Measurements from ENCODE around the gene KCTD19. TPM values are rescaled to one million over a fixed set of nuclear protein-coding genes. Genes with fewer than 3 reads are reported as not detected.

Gene KCTD19
- total and polyA plus RNA-seq, 3 experiments from 2014 or later, result 0.71 to 1.4 TPM; not detected in 1

- H3K4me3 ChIP-seq (ENCODE audit: low read length), result no peak overlapping the region
- no peaks in the 10 kb centered on the region for H3K9me3 ChIP-seq (ENCODE audit: low read length)
- no peak overlapping the region for H3K27ac Mint-ChIP-seq
- peak overlapping the region in 2 of 7 donors; percentile 12 to 61 for H3K4me3 Mint-ChIP-seq
- H3K9me3 Mint-ChIP-seq, result no peaks in the 10 kb centered on the region
- DNase-seq, result peak in 1 of 5 donors; percentile 22
- H3K27me3 Mint-ChIP-seq, result peaks cover 5 to 10% of the 10 kb centered on the region in 2 donors
- no peak overlapping the region for H3K27ac ChIP-seq (ENCODE audit: low read depth, low read length)
- H3K4me1 ChIP-seq (ENCODE audit: insufficient read depth, low read length), result peaks cover 17% of the 10 kb centered on the region
- no peaks in the 10 kb centered on the region for H3K36me3 Mint-ChIP-seq
- POLR2A ChIA-PET, result no interaction called here
- CTCF ChIA-PET, result no interaction called here
- H3K4me1 Mint-ChIP-seq, result peaks cover 10 to 22% (median 18%) of the 10 kb centered on the region in 3 donors
- no peaks in the 10 kb centered on the region for H3K27me3 ChIP-seq (ENCODE audit: insufficient read depth, low read length, poor library complexity, severe bottlenecking)
- no peaks in the 10 kb centered on the region for H3K36me3 ChIP-seq (ENCODE audit: insufficient read depth, low read length)
Observed at GRCh38 chr16:67252609-67253497, 73.7 kb downstream of the KCTD19 start.

GRCh38 chr16:67250045-67250327, 76.6 kb downstream of the KCTD19 start:
- POLR2A ChIA-PET, result no interaction called here
- H3K4me1 ChIP-seq (ENCODE audit: insufficient read depth, low read length), result peaks cover 31% of the 10 kb centered on the region
- peak overlapping the region in 1 of 8 donors; percentile 61 for H3K27ac Mint-ChIP-seq
- H3K36me3 Mint-ChIP-seq, result peaks cover 0 to 4% (median 0%) of the 10 kb centered on the region in 3 donors
- H3K27me3 Mint-ChIP-seq, result no peaks in the 10 kb centered on the region
- CTCF ChIA-PET, result interaction anchor here (1.0 kb wide), 1 partner anchor 10 kb away, joined by 3 read pairs; no protein-coding TSS in a partner anchor
- H3K27me3 ChIP-seq (ENCODE audit: insufficient read depth, low read length, poor library complexity, severe bottlenecking), result no peaks in the 10 kb centered on the region
- peaks cover 20 to 40% (median 36%) of the 10 kb centered on the region in 3 donors for H3K4me1 Mint-ChIP-seq
- H3K4me3 ChIP-seq (ENCODE audit: low read length), result no peak overlapping the region
- peak in 1 of 5 donors; percentile 1 for DNase-seq
- no peaks in the 10 kb centered on the region for H3K36me3 ChIP-seq (ENCODE audit: insufficient read depth, low read length)
- H3K9me3 Mint-ChIP-seq, result no peaks in the 10 kb centered on the region
- H3K9me3 ChIP-seq (ENCODE audit: low read length), result no peaks in the 10 kb centered on the region
- peak overlapping the region; percentile 35 to 86 (median 82) for H3K4me3 Mint-ChIP-seq
- no peak overlapping the region for H3K27ac ChIP-seq (ENCODE audit: low read depth, low read length)

GRCh38 chr16:67249178-67250044, 77.1 kb downstream of the KCTD19 start:
- Mint-ChIP-seq H3K9me3 (no peaks in the 10 kb centered on the region), H3K4me1 (peaks cover 26 to 46% (median 42%) of the 10 kb centered on the region in 3 donors), H3K4me3 (peak overlapping the region; percentile 63 to 86 (median 82)), H3K36me3 (peaks cover 0 to 4% (median 0%) of the 10 kb centered on the region in 3 donors), H3K27ac (peak overlapping the region in 3 of 8 donors; percentile 56 to 93 (median 61)), H3K27me3 (no peaks in the 10 kb centered on the region)
- peak overlapping the region; percentile 73 for H3K4me3 ChIP-seq (ENCODE audit: low read length)
- ChIA-PET CTCF (interaction anchor here (1.0 to 1.3 kb wide), 2 partner anchors 11 to 57 kb away, joined by 3 read pairs; partner anchors contain the start of gene E2F4), POLR2A (interaction anchor here (1.0 kb wide), 1 partner anchor 23 kb away, joined by 3 read pairs; the partner anchor contains the start of gene TMEM208)
- no peaks in the 10 kb centered on the region for H3K36me3 ChIP-seq (ENCODE audit: insufficient read depth, low read length)
- H3K27me3 ChIP-seq (ENCODE audit: insufficient read depth, low read length, poor library complexity, severe bottlenecking), result no peaks in the 10 kb centered on the region
- peak in 1 of 5 donors; percentile 36 for DNase-seq
- no peaks in the 10 kb centered on the region for H3K9me3 ChIP-seq (ENCODE audit: low read length)
- H3K27ac ChIP-seq (ENCODE audit: low read depth, low read length), result no peak overlapping the region
- peaks cover 37% of the 10 kb centered on the region for H3K4me1 ChIP-seq (ENCODE audit: insufficient read depth, low read length)

GRCh38 chr16:67248401-67249177, 78.0 kb downstream of the KCTD19 start, which contains the start of gene SLC9A5:
Gene SLC9A5, plus strand, starts transcription at chr16:67248979. Its CDS starts 36 bp downstream, at chr16:67249015.
- Mint-ChIP-seq H3K4me3 (peak within 1 kb of the TSS; percentile 82 to 97 (median 91)), H3K4me1 (peaks cover 31 to 54% (median 50%) of the 10 kb centered on the region in 3 donors), H3K27me3 (no peaks in the 10 kb centered on the region), H3K27ac (peak within 1 kb of the TSS; percentile 54 to 97 (median 90)), H3K9me3 (no peaks in the 10 kb centered on the region), H3K36me3 (peaks cover 0 to 4% (median 0%) of the 10 kb centered on the region in 3 donors)
- Histone ChIP-seq H3K4me1 (ENCODE audit: insufficient read depth, low read length) (peaks cover 45% of the 10 kb centered on the region), H3K36me3 (ENCODE audit: insufficient read depth, low read length) (no peaks in the 10 kb centered on the region), H3K27ac (ENCODE audit: low read depth, low read length) (peak within 1 kb of the TSS; percentile 29), H3K9me3 (ENCODE audit: low read length) (no peaks in the 10 kb centered on the region), H3K4me3 (ENCODE audit: low read length) (peak within 1 kb of the TSS; percentile 73), H3K27me3 (ENCODE audit: insufficient read depth, low read length, poor library complexity, severe bottlenecking) (no peaks in the 10 kb centered on the region)
- POLR2A ChIA-PET, result interaction anchor here (0.5 to 2.0 kb wide), 3 partner anchors 22 to 750 kb away, joined by 3 to 5 read pairs (median 3); partner anchors contain the start of gene TMEM208
- CTCF ChIA-PET, result interaction anchor here (1.2 to 1.3 kb wide), 2 partner anchors 13 to 56 kb away, joined by 3 to 4 read pairs; partner anchors contain the start of gene E2F4
- peak; percentile 17 to 54 (median 30) for DNase-seq

GRCh38 chr16:67248073-67248400, 78.5 kb downstream of the KCTD19 start:
- H3K4me1 ChIP-seq (ENCODE audit: insufficient read depth, low read length), result peaks cover 48% of the 10 kb centered on the region
- peak overlapping the region; percentile 29 for H3K27ac ChIP-seq (ENCODE audit: low read depth, low read length)
- no peaks in the 10 kb centered on the region for H3K27me3 Mint-ChIP-seq
- ChIA-PET POLR2A (interaction anchor here (0.5 to 2.0 kb wide), 4 partner anchors 21 to 751 kb away, joined by 3 to 14 read pairs (median 4); partner anchors contain the start of gene TMEM208), CTCF (interaction anchor here (0.7 to 1.9 kb wide), 5 partner anchors 13 to 266 kb away, joined by 3 to 7 read pairs (median 3); partner anchors contain the start of genes E2F4, FBXL8 and TRADD)
- no peaks in the 10 kb centered on the region for H3K36me3 ChIP-seq (ENCODE audit: insufficient read depth, low read length)
- H3K4me1 Mint-ChIP-seq, result peaks cover 31 to 56% (median 52%) of the 10 kb centered on the region in 3 donors
- no peak for DNase-seq
- H3K27ac Mint-ChIP-seq, result peak overlapping the region; percentile 54 to 97 (median 89)
- H3K9me3 Mint-ChIP-seq, result no peaks in the 10 kb centered on the region
- peak overlapping the region; percentile 82 to 97 (median 91) for H3K4me3 Mint-ChIP-seq
- H3K4me3 ChIP-seq (ENCODE audit: low read length), result peak overlapping the region; percentile 73
- H3K36me3 Mint-ChIP-seq, result peaks cover 0 to 4% (median 0%) of the 10 kb centered on the region in 3 donors
- H3K9me3 ChIP-seq (ENCODE audit: low read length), result no peaks in the 10 kb centered on the region
- H3K27me3 ChIP-seq (ENCODE audit: insufficient read depth, low read length, poor library complexity, severe bottlenecking), result no peaks in the 10 kb centered on the region

GRCh38 chr16:67247192-67248072, 79.1 kb downstream of the KCTD19 start, which contains the start of gene FHOD1:
Gene FHOD1, minus strand, starts transcription at chr16:67247481. Its CDS starts 71 bp downstream, at chr16:67247410.
- POLR2A ChIA-PET, result interaction anchor here (1.6 to 2.0 kb wide), 2 partner anchors 21 to 62 kb away, joined by 5 to 14 read pairs; partner anchors contain the start of gene TMEM208
- peak; percentile 90 to 97 (median 95) for DNase-seq
- H3K4me1 Mint-ChIP-seq, result peaks cover 31 to 56% (median 52%) of the 10 kb centered on the region in 3 donors
- CTCF ChIA-PET, result interaction anchor here (0.6 to 1.9 kb wide), 7 partner anchors 12 to 267 kb away, joined by 3 to 7 read pairs (median 3); partner anchors contain the start of genes FBXL8, TMEM208 and TRADD
- no peaks in the 10 kb centered on the region for H3K36me3 ChIP-seq (ENCODE audit: insufficient read depth, low read length)
- no peaks in the 10 kb centered on the region for H3K9me3 Mint-ChIP-seq
- peak within 1 kb of the TSS; percentile 67 to 97 (median 90) for H3K27ac Mint-ChIP-seq
- H3K36me3 Mint-ChIP-seq, result peaks cover 0 to 6% (median 0%) of the 10 kb centered on the region in 3 donors
- peaks cover 48% of the 10 kb centered on the region for H3K4me1 ChIP-seq (ENCODE audit: insufficient read depth, low read length)
- peak within 1 kb of the TSS; percentile 72 for H3K27ac ChIP-seq (ENCODE audit: low read depth, low read length)
- no peaks in the 10 kb centered on the region for H3K27me3 ChIP-seq (ENCODE audit: insufficient read depth, low read length, poor library complexity, severe bottlenecking)
- peak within 1 kb of the TSS; percentile 82 to 97 (median 91) for H3K4me3 Mint-ChIP-seq
- no peaks in the 10 kb centered on the region for H3K9me3 ChIP-seq (ENCODE audit: low read length)
- no peaks in the 10 kb centered on the region for H3K27me3 Mint-ChIP-seq
- H3K4me3 ChIP-seq (ENCODE audit: low read length), result peak within 1 kb of the TSS; percentile 73

All from CD8-positive, alpha-beta memory T cell (primary cell).